HepG2 (cell line): ENCODE measurements around the gene RBM47. TPM values are rescaled to one million over a fixed set of nuclear protein-coding genes. Genes with fewer than 3 reads are reported as not detected.

Experiments
- ATAC-seq: fragments of 200-7000 bp; cut with Tn5 transposase; 3 replicates; pipeline ENCODE4 v1.9.1; 2020; ENCODE audit warnings: mild to moderate bottlenecking, moderate library complexity
- BruUV-seq: library from RNA; stranded (reverse); fragments of 400-500 nt; replicated peaks from 2 replicates; lab custom pipeline; 2021; lab: Mats Ljungman, UMichigan
- CTCF ChIA-PET: fragments of 300-600 bp; formaldehyde crosslinking; extraction: SDS; loops from one replicate; lab custom pipeline; 2021; ENCODE audit warnings: low total read pairs, inconsistent platforms, low intra/inter-chr PET ratio; lab: Yijun Ruan, JAX
- POLR2A ChIA-PET: fragments of 350-600 bp; sonication (Branson Sonifier 250); formaldehyde crosslinking; loops from one replicate; lab custom pipeline; 2020; ENCODE audit warnings: antibody characterized with exemption, inconsistent platforms; lab: Yijun Ruan, JAX
- DNase-seq: peaks from one replicate; pipeline ENCODE4 v3.0.0-alpha.2; 2015; ENCODE audit warnings: low spot score
- FAIRE-seq: peaks from 3 replicates; lab custom pipeline; 2011; peaks lifted over from hg19 to GRCh38; lab: Jason Lieb, UNC
- H2AFZ ChIP-seq: one replicate; pipeline ENCODE4 v1.6.1; 2011; ENCODE audit warnings: low read length, inconsistent platforms
- H3K27ac ChIP-seq: fragments of 300-600 bp; 3 replicates; pipeline ENCODE4 v1.8.0; 2011; ENCODE audit warnings: mixed run types, mild to moderate bottlenecking, mixed read lengths, low read length, inconsistent platforms; ENCODE audit not compliant: insufficient read depth; ENCODE audit errors: extremely low read length
- H3K27me3 ChIP-seq, 2 experiments: fragments of 200-600 bp in 1 of 2; 2 replicates in 1 of 2; 3 replicates in 1 of 2; pipeline versions ENCODE4 v1.6.0 to v1.8.0; 2011; ENCODE audit warnings: low read length in 2 of 2, mild to moderate bottlenecking in 2 of 2, moderate library complexity in 2 of 2, inconsistent platforms in 1 of 2; ENCODE audit not compliant: insufficient read depth in 2 of 2, control insufficient read depth in 1 of 2
- H3K36me3 ChIP-seq, 2 experiments: fragments of 200-600 bp in 1 of 2; replicated peaks in 1 of 2; 2 replicates in 1 of 2; 3 replicates in 1 of 2; pipeline versions ENCODE4 v1.5.1 to v1.8.0; 2011; ENCODE audit warnings: low read length in 2 of 2, inconsistent platforms in 1 of 2; ENCODE audit not compliant: insufficient read depth in 2 of 2, control insufficient read depth in 1 of 2
- H3K4me1 ChIP-seq: 2 replicates; pipeline ENCODE4 v1.5.1; 2012; ENCODE audit warnings: low read length, inconsistent platforms; ENCODE audit not compliant: insufficient read depth
- H3K4me2 ChIP-seq: 2 replicates; pipeline ENCODE4 v1.6.0; 2011; ENCODE audit warnings: low read depth, low read length, inconsistent platforms
- H3K4me3 ChIP-seq, 3 experiments: fragments of 200-600 bp in 1 of 3; sonication (generic), shearing (Covaris generic) in 1 of 3; replicated peaks in 1 of 3; 2 replicates each; pipeline ENCODE4 v1.5.1; 2011 to 2016; ENCODE audit warnings: low read length in 3 of 3, inconsistent platforms in 2 of 3, low read depth in 2 of 3, mild to moderate bottlenecking in 2 of 3, control low read depth in 1 of 3, mixed read lengths in 1 of 3; ENCODE audit not compliant: insufficient read depth in 1 of 3
- H3K79me2 ChIP-seq: one replicate; pipeline ENCODE4 v1.6.1; 2011; ENCODE audit warnings: low read length, inconsistent platforms; ENCODE audit not compliant: insufficient read depth
- H3K9ac ChIP-seq: 2 replicates; pipeline ENCODE4 v1.6.0; 2011; ENCODE audit warnings: mild to moderate bottlenecking, low read depth, low read length, inconsistent platforms; ENCODE audit not compliant: insufficient read depth
- H3K9me3 ChIP-seq: 2 replicates; pipeline ENCODE4 v1.5.1; 2012; ENCODE audit warnings: mild to moderate bottlenecking, low read length
- H4K20me1 ChIP-seq: 2 replicates; pipeline ENCODE4 v1.6.0; 2011; ENCODE audit warnings: inconsistent platforms, mild to moderate bottlenecking, low read length, moderate library complexity; ENCODE audit not compliant: insufficient read depth
- CHD4 ChIP-seq: fragments of 200-600 bp; sonication (generic); IDR thresholded peaks from 2 replicates; pipeline ENCODE4 v1.7.0; 2017; ENCODE audit warnings: mild to moderate bottlenecking, low read length, borderline replicate concordance
- HHEX ChIP-seq: IDR thresholded peaks from 2 replicates; pipeline ENCODE4 v1.6.1; 2016; ENCODE audit warnings: control low read depth
- JUNB ChIP-seq: sonication (generic); formaldehyde crosslinking; IDR thresholded peaks from 2 replicates; pipeline ENCODE4 v1.8.0; 2022; ENCODE audit warnings: missing genetic modification reagents, mild to moderate bottlenecking, borderline replicate concordance
- MIXL1 ChIP-seq: IDR thresholded peaks from 2 replicates; pipeline ENCODE4 v1.6.1; 2016
- NCOA2 ChIP-seq: sonication (generic); formaldehyde crosslinking; IDR thresholded peaks from 2 replicates; pipeline ENCODE4 v1.8.0; 2022; ENCODE audit warnings: inconsistent platforms
- PHF20 ChIP-seq: sonication (generic); formaldehyde crosslinking; IDR thresholded peaks from 2 replicates; pipeline ENCODE4 v1.5.0; 2020; ENCODE audit warnings: mild to moderate bottlenecking, missing genetic modification reagents
- RBFOX2 ChIP-seq: fragments of 200-400 bp; formaldehyde crosslinking; IDR thresholded peaks from 2 replicates; pipeline ENCODE4 v1.6.1; 2017; ENCODE audit warnings: low read depth, mild to moderate bottlenecking, low read length
- TGIF2 ChIP-seq: IDR thresholded peaks from 2 replicates; pipeline ENCODE4 v1.6.1; 2016; ENCODE audit warnings: control low read depth, missing compliant biosample characterization
- ZFP41 ChIP-seq: sonication (generic); formaldehyde crosslinking; IDR thresholded peaks from 2 replicates; pipeline ENCODE4 v1.4.0; 2020; ENCODE audit warnings: mild to moderate bottlenecking, missing genetic modification reagents, borderline replicate concordance
- ZMAT3 ChIP-seq: sonication (generic); formaldehyde crosslinking; conservative IDR thresholded peaks from 2 replicates; pipeline ENCODE4 v1.7.0; 2021; ENCODE audit warnings: missing genetic modification reagents
- ZNF232 ChIP-seq: sonication (generic); formaldehyde crosslinking; IDR thresholded peaks from 2 replicates; pipeline ENCODE4 v1.4.0; 2020; ENCODE audit warnings: missing genetic modification reagents, borderline replicate concordance
- ZNF383 ChIP-seq: sonication (generic); formaldehyde crosslinking; IDR thresholded peaks from 2 replicates; pipeline ENCODE4 v1.4.0; 2020; ENCODE audit warnings: missing genetic modification reagents, mild to moderate bottlenecking, borderline replicate concordance
- ZNF549 ChIP-seq: sonication (generic); formaldehyde crosslinking; IDR thresholded peaks from 2 replicates; pipeline ENCODE4 v1.5.0; 2020; ENCODE audit warnings: missing genetic modification reagents
- ZNF607 ChIP-seq: sonication (generic); formaldehyde crosslinking; IDR thresholded peaks from 2 replicates; pipeline ENCODE4 v1.5.1; 2020; ENCODE audit warnings: missing genetic modification reagents, mild to moderate bottlenecking, borderline replicate concordance
- ZNF746 ChIP-seq: sonication (generic); formaldehyde crosslinking; IDR thresholded peaks from 2 replicates; pipeline ENCODE4 v1.8.0; 2022; ENCODE audit warnings: mild to moderate bottlenecking, missing genetic modification reagents
- ZSCAN21 ChIP-seq: sonication (generic); formaldehyde crosslinking; IDR thresholded peaks from 2 replicates; pipeline ENCODE4 v1.8.0; 2022; ENCODE audit warnings: mild to moderate bottlenecking, missing genetic modification reagents, moderate library complexity, borderline replicate concordance
- WGBS: methylation state at CpG from one replicate; pipeline ENCODE4 v1.1.6; 2017; ENCODE audit warnings: low lambda C conversion rate; 5-methylcytosine and 5-hydroxymethylcytosine counted together
- in situ Hi-C: cut with HindIII; loops from 2 replicates; pipeline ENCODE4 v1.10.0; 2017; ENCODE audit warnings: low pct_unique_long_range_greater_than_20kb; ENCODE audit not compliant: extremely low pct_ligation_motif_present
- intact Hi-C: fragments of 100-400 bp; cut with micrococcal nuclease; formaldehyde crosslinking; loops from one replicate; pipeline ENCODE4 v1.10.0; 2022; ENCODE audit not compliant: unreplicated experiment
- polyA plus RNA-seq, 8 experiments: library from polyadenylated mRNA; depleted of rRNA in 3 of 8; stranded (reverse) in 7 of 8; unstranded in 1 of 8; fragments of >200 nt; fragmentation: Illumina TruSeq in 4 of 8; extraction: Trizol in 4 of 8; gene quantifications; 2 replicates each; pipeline versions ENCODE4 v1.2.1 to v1.2.3, GENCODE V29; 2011 to 2016; ENCODE audit warnings: low read depth in 4 of 8, missing spikeins in 1 of 8, mixed read lengths in 1 of 8; ENCODE audit not compliant: insufficient read depth in 1 of 8
- total RNA-seq, 5 experiments: library from RNA; depleted of rRNA; stranded (reverse); fragments of >200 nt; fragmentation: Illumina TruSeq; extraction: Trizol; gene quantifications; 2 replicates each; pipeline ENCODE4 v1.2.3, GENCODE V29; 2016; ENCODE audit warnings: low read depth in 1 of 5
- TF ChIP-seq, protein P1 (sequence below): sonication (generic); formaldehyde crosslinking; IDR thresholded peaks from 2 replicates; pipeline ENCODE4 v1.8.0; 2022; ENCODE audit warnings: mild to moderate bottlenecking, missing genetic modification reagents, borderline replicate concordance
- TF ChIP-seq, protein P2 (sequence below): sonication (generic); formaldehyde crosslinking; IDR thresholded peaks from 2 replicates; pipeline ENCODE4 v1.4.0; 2020; ENCODE audit warnings: missing genetic modification reagents, borderline replicate concordance
- TF ChIP-seq, protein P3 (sequence below): sonication (generic); formaldehyde crosslinking; IDR thresholded peaks from 2 replicates; pipeline ENCODE4 v1.4.0; 2020; ENCODE audit warnings: low read depth, mild to moderate bottlenecking, missing genetic modification reagents

The RBM47 gene
- total and polyA plus RNA-seq, 2 of the 13 experiments (the other 11 are each of a cell fraction or from before 2014, with no cell fraction given) = 1.2 to 2.5 TPM

DNA sequence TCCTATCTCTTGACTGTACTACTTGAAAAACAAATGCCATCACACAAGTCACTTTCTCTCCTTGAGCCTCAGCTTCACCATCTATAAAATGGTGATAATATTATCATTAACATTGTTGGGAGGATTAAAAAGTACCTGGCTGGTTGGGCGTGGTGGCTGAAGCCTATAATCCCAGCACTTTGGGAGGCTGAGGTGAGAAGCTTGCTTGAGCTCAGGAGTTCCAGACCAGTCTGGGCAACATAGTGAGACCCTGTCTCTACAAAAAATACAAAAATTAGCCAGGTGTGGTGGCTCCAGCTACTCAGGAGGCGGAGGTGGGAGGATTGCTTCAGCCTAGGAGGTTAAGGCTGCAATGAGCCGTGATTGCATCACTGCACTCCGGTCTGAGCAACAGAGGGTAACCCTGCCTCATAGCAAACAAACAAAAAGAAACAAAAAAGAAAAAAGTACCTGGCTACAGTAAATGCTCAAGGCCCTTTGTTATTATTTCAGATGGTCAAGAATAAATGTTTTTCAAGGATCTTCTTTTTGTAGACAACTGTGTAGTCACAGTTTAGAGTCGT lies 174.2 kb downstream of the RBM47 start:
- H3K4me1 ChIP-seq = peaks cover 39% of the 10 kb centered on the region
- in situ Hi-C loops = no loop called here
- no peaks in the 10 kb centered on the region for H3K9me3 ChIP-seq
- ATAC-seq = peak; percentile 91
- H3K4me3 ChIP-seq = no peak overlapping the region
- H3K36me3 ChIP-seq = no peaks in the 10 kb centered on the region
- H3K79me2 ChIP-seq = no peaks in the 10 kb centered on the region
- CTCF ChIA-PET = no interaction called here
- BruUV-seq = no TSS peak
- 37% methylated on average over 5 of the region's 5 CpGs for WGBS
- POLR2A ChIA-PET = no interaction called here
- intact Hi-C loops = no loop called here
- H3K9ac ChIP-seq = no peak overlapping the region
- peak overlapping the region; percentile 2; the same call in 1 of the 2 replicates for H3K4me2 ChIP-seq
- DNase-seq = peak; percentile 47
- H2AFZ ChIP-seq = no peak overlapping the region
- H3K27me3 ChIP-seq = no peaks in the 10 kb centered on the region; a peak in 1 of 5 replicates
- H3K27ac ChIP-seq = peak overlapping the region; percentile 40
- H4K20me1 ChIP-seq = no peaks in the 10 kb centered on the region
- FAIRE-seq = peak; percentile 60
- TF ChIP-seq ZNF549 (no peak), TGIF2 (CRISPR knock-in tag) (no peak), ZNF607 (CRISPR knock-in tag) (no peak), RBFOX2 (no peak), NCOA2 (CRISPR knock-in tag) (peak; percentile 44), MIXL1 (CRISPR knock-in tag) (0 out of 2 replicates have a peak, but pooled peaks have one; percentile 26), HHEX (no peak), ZSCAN21 (CRISPR knock-in tag) (no peak), ZNF383 (no peak), JUNB (CRISPR knock-in tag) (no peak), ZMAT3 (CRISPR knock-in tag) (no peak), ZNF232 (CRISPR knock-in tag) (no peak), CHD4 (no peak), ZNF746 (CRISPR knock-in tag) (no peak), PHF20 (CRISPR knock-in tag) (no peak), ZFP41 (no peak)
- TF ChIP-seq, protein P1, sequence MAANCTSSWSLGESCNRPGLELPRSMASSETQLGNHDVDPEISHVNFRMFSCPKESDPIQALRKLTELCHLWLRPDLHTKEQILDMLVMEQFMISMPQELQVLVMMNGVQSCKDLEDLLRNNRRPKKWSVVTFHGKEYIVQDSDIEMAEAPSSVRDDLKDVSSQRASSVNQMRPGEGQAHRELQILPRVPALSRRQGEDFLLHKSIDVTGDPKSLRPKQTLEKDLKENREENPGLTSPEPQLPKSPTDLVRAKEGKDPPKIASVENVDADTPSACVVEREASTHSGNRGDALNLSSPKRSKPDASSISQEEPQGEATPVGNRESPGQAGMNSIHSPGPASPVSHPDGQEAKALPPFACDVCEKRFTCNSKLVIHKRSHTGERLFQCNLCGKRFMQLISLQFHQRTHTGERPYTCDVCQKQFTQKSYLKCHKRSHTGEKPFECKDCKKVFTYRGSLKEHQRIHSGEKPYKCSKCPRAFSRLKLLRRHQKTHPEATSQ = no peak
- TF ChIP-seq, protein P2, sequence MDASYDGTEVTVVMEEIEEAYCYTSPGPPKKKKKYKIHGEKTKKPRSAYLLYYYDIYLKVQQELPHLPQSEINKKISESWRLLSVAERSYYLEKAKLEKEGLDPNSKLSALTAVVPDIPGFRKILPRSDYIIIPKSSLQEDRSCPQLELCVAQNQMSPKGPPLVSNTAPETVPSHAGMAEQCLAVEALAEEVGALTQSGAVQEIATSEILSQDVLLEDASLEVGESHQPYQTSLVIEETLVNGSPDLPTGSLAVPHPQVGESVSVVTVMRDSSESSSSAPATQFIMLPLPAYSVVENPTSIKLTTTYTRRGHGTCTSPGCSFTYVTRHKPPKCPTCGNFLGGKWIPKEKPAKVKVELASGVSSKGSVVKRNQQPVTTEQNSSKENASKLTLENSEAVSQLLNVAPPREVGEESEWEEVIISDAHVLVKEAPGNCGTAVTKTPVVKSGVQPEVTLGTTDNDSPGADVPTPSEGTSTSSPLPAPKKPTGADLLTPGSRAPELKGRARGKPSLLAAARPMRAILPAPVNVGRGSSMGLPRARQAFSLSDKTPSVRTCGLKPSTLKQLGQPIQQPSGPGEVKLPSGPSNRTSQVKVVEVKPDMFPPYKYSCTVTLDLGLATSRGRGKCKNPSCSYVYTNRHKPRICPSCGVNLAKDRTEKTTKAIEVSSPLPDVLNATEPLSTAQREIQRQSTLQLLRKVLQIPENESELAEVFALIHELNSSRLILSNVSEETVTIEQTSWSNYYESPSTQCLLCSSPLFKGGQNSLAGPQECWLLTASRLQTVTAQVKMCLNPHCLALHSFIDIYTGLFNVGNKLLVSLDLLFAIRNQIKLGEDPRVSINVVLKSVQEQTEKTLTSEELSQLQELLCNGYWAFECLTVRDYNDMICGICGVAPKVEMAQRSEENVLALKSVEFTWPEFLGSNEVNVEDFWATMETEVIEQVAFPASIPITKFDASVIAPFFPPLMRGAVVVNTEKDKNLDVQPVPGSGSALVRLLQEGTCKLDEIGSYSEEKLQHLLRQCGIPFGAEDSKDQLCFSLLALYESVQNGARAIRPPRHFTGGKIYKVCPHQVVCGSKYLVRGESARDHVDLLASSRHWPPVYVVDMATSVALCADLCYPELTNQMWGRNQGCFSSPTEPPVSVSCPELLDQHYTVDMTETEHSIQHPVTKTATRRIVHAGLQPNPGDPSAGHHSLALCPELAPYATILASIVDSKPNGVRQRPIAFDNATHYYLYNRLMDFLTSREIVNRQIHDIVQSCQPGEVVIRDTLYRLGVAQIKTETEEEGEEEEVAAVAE (CRISPR knock-in tag) = peak; percentile 43; the same call in 1 of the 2 replicates
- TF ChIP-seq, protein P3, sequence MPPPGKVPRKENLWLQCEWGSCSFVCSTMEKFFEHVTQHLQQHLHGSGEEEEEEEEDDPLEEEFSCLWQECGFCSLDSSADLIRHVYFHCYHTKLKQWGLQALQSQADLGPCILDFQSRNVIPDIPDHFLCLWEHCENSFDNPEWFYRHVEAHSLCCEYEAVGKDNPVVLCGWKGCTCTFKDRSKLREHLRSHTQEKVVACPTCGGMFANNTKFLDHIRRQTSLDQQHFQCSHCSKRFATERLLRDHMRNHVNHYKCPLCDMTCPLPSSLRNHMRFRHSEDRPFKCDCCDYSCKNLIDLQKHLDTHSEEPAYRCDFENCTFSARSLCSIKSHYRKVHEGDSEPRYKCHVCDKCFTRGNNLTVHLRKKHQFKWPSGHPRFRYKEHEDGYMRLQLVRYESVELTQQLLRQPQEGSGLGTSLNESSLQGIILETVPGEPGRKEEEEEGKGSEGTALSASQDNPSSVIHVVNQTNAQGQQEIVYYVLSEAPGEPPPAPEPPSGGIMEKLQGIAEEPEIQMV (CRISPR knock-in tag) = no peak
